Suprapubic skin (tissue), 4 donors: ENCODE results near the gene RGS6.

Experiments used
- EP300 ChIP-seq: sonication (generic); formaldehyde crosslinking; IDR thresholded peaks from one replicate; pipeline ENCODE4 v1.6.1; 2017; ENCODE audit warnings: antibody characterized with exemption
- POLR2A ChIP-seq, 2 donors: fragments of 450-650 bp; IDR thresholded peaks; one replicate each; pipeline ENCODE4 v1.6.1; 2017; ENCODE audit warnings: antibody characterized with exemption in 2 of 2, mild to moderate bottlenecking in 2 of 2, moderate library complexity in 2 of 2
- POLR2AphosphoS5 ChIP-seq, 3 donors: sonication (generic); formaldehyde crosslinking; IDR thresholded peaks; one replicate each; pipeline ENCODE4 v1.6.1; 2017; ENCODE audit warnings: antibody characterized with exemption in 3 of 3

DNA sequence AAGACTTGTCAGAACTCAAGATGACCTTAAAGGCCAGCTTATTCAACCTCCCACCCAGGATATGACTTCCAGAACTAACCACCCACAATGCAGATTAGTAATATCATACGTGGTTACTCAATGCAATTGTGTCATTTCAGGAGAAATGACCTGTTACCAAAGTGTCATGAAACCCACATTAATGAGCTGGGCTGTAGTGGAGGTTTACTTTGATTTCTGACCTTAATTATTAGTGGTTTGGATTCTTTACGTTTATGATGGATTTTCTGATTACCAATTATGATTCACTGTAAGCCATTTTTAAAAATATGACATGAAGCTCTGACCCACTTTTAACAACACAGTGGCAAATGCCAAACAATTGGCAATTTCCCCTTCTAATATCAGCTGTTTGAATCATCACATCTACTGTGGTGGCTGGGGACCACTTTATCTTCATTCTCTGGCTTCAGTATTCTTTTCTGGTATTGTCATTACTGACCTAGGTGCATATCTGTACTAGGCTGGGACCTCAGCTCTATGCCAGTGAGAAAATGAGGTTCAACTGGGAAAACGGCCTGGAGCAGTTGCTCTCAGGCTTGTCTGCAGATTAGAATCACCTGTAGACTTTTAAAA lies 223.3 kb downstream of the RGS6 start:
- TF ChIP-seq EP300 (no peak), POLR2AphosphoS5 (IDR thresholded peaks at IDR 0.05) (no peak), POLR2A (IDR thresholded peaks at IDR 0.05) (no peak)
